GM12892 (cell line): ENCODE measurements around the gene IFNA10.
"Not testable (repeated sequence)": the region's sequence is repeated elsewhere in the genome, so short reads cannot be mapped to it uniquely, and the experiment has no call there.

Source experiments
- POLR2AphosphoS5 ChIP-seq: IDR thresholded peaks from 2 replicates; pipeline ENCODE4 v1.6.1; 2011; ENCODE audit warnings: low read depth, low read length, control low read depth
- TAF1 ChIP-seq: IDR thresholded peaks from 2 replicates; pipeline ENCODE4 v1.6.1; 2011; ENCODE audit warnings: low read depth, mild to moderate bottlenecking, control low read depth, low read length, borderline replicate concordance

DNA sequence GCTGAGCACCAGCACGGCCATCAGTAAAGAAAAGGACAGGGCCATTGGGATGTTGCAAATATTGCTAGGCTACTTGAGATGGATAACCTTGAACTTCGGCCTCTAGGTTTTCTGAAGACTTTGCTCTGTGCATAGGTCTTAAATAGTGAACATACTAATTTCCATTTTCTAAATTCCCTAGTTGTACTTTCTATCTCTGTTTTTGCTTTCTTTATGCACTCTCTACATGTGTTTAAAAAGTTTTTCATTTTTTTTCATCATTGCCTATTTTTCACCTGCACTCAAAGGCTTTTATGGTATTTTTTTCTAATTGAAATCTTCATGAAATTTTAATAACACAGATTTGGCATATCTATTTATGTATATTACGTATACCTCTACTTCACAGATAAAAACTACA, 19.5 kb downstream of the IFNA10 start, which contains the start of gene IFNA4:
- not testable (repeated sequence) for TF ChIP-seq TAF1, POLR2AphosphoS5
